ENCODE measurements around the gene C1QTNF8.
A peak's percentile ranks its signal among the peaks of the same experiment; 100 is the strongest.

Gene C1QTNF8, protein sequence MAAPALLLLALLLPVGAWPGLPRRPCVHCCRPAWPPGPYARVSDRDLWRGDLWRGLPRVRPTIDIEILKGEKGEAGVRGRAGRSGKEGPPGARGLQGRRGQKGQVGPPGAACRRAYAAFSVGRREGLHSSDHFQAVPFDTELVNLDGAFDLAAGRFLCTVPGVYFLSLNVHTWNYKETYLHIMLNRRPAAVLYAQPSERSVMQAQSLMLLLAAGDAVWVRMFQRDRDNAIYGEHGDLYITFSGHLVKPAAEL

GRCh38 chr16:1096169-1097082 lies at the start of gene C1QTNF8:
Gene C1QTNF8 (minus strand): TSS chr16:1096244. CDS start chr16:1094922, 1,322 bp downstream.
- no peak for DNase-seq (ENCODE audit: low read depth)

DNA sequence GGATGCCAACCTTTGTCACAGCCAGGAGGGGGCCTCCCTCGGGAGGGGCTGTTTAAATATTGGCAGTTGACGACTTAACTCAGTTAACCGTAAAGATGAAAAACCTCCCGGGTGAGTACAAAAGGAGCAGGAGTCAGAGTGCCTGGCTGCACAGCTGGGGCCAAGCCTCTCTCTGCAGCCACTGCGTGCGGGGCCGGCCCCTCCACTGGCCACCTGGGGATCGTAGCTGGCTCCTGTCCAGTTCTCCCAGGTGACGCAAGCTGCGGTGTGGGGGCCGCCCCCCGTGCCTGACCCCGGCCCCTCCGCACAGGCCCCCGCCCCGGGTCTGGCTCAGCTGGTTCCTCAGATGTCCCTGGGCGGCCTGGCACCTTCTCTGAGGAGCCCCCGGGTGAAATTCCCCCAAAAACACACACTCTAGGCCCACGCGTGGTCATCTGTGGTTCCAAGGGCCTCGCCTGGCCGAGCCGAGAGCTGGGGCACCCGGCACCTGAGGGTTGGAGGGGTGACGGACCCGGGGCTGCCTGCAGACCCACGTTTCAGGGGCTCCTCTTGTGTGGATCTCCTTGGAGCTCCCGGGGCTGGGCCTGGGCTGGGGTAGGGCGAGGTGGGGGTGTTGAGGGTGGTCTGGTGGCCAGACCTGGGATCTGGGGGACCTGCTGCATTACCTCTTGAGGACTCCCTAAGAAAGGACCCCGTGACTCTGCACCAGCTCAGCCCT lies 49.5 kb upstream of the C1QTNF8 start:
- DNase-seq (ENCODE audit: low read depth), result no peak

GRCh38 chr16:1144476-1145382 lies 48.7 kb upstream of the C1QTNF8 start:
- no peak for DNase-seq (ENCODE audit: low read depth)

- DNase-seq (ENCODE audit: low read depth), result no peak
Observed at GRCh38 chr16:1143761-1144450, 47.9 kb upstream of the C1QTNF8 start.

DNA sequence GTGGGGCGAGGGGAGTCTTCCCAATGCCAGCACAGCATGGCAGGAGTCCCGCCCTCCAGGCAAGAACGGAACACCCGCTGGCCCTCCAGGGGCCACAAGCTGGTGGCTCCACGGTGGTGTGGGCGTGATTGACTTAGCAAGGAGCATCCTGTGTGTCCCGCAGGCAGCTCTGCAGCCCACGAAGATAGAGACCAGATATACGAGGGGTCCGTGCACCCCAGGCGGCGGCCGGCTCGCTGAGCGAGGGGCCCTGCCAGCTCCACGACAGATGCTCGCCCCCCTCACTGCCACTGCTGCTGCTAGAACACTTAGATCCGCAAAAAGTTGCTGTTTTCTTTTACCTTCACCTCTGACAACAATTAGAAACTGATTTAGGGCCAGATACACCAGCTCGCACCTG lies 46.9 kb upstream of the C1QTNF8 start:
- no peak for DNase-seq (ENCODE audit: low read depth)

DNA sequence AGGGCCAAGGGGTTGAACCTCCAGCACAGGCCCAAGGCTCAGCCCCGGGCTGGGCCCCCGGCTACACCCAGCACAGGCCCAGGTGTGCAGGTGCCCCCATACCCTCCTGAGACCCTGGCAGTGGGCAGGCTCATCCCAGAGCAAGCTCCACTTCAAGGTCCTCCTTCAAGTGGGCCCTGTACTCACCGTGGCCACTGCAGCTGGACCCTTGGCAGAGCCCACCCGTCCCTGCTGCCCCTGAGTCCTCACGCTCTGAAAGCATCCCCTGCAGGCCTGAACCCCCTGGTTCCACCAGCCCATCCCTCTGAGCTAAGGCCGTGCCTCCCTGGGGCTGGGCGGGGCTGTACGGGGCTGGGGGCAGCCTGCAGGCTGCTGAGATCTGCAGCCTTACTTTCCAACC lies 45.7 kb upstream of the C1QTNF8 start:
- DNase-seq (ENCODE audit: low read depth), result no peak

DNA sequence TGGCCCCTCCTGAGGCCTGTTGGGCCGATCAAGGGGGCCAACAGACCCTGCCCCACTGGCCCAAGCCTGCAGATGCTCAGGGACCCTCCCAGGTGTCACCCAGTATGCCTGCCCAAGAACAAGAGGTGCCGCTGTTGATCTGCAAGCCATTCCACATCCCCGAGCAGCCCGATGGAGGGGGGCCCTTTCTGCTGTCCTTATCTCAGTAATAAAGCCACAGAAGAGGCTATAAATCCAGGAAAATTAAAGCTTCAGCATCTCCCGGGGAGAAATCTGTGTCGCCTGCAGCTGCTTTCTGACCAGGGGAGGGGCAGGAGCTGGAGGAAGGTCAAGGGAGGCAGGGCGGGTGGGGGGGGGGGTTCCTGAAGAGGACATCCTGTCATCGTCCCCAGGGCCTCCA lies 45.1 kb upstream of the C1QTNF8 start:
- DNase-seq (ENCODE audit: low read depth), result no peak

DNA sequence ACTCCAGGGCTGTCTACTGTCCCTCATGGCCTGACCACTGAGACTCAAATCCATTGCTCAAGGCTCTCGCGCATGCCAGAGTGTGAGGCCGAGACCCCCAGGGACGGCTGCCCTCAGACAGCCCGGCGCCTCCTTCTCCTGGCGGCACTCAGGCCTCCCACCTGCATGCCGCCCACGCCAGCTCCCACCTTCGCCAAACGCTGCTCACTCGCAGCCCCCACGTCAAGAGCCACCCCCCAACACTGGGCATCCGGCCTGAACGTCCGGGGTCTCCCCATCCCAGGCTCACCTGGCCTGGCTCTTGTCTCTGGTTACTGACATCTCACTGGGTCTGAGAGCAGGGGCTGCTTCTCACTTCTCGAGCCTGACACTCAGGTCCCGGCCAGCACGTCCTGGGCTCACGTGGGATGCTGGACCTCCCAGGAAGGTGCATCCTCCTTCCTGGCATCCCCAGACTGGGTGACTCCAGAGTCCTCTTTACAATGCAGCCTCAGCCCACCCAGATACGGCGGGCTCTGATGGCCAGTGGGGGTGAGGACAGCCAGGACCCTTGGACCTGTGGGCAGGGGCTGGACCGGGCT lies 44.6 kb upstream of the C1QTNF8 start:
- DNase-seq (ENCODE audit: low read depth), result no peak

DNA sequence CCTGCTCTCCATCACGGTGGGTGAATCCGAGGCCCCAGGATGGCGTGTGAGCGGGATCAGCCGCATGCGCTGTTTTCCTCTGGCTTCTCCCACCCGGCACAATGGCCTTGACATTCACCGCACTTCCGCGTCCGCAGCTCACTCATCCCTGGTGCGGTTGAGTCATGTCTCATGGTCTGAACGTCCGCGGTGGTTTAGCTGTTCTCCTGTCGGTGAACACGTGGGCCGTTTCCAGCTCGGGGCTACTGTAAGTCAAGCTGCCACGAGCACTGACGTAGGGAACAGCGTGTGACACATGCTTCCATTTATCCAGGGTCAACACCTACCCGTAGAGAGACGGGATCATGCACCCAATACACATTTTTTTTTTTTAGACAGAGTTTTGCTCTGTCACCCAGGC lies 41.6 kb upstream of the C1QTNF8 start:
- peak; percentile 80 for DNase-seq (ENCODE audit: low read depth)

DNA sequence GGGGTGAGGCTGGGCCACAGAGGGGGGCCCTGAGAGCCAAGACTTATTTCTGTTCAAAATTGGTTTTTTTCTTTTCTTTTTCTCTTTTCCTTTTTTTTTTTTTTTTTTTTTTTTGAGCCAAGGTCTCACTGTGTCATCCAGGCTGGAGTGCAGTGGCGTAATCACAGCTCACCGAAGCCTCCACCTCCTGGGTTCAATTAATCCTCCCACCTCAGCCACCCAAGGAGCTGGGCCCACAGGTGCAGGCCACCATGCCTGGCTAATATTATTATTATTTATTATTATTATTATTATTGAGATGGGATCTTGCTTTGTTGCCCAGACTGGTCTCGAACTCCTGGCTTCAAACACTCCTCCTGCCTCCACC lies 39.4 kb upstream of the C1QTNF8 start:
- DNase-seq (ENCODE audit: low read depth), result no peak

- DNase-seq (ENCODE audit: low read depth), result no peak
Observed at GRCh38 chr16:1134776-1135458, 38.9 kb upstream of the C1QTNF8 start.

DNA sequence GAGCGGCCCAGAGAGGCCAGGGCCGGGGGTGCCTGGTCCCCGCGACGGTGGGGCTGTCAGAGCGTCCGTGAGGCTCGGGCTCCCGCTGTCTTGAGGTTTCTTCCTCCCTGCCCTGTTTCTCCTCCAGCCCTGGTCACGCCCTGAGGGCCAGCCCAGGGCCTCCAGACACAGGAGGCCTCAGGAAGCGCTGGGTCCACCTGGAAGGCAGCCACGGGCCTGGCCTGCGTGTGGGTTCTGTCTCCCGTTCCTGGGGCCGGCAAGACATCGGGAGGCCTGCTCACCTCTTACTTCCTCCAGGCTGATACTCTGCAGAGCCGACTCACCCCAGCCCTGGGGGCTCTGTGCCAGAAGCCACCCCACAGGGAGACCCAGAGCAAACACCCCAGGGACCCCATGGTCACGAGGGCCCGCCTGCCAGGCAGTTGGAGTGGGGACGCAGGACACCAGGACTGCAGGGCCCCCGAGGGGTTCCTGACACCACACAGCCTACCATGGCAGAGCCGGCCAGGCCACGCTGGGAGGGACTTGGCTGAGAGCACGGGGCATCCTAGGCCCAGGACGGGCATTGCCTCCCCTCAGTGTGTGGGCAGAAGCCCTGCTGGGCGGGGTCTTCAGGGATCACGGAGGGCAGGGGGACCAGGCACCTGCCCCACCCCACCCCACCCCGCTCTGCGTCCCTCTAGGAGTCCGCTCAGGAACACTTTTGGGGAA lies 37.9 kb upstream of the C1QTNF8 start:
- no peak for DNase-seq (ENCODE audit: low read depth)

- DNase-seq (ENCODE audit: low read depth), result no peak
Observed at GRCh38 chr16:1133271-1133670, 37.2 kb upstream of the C1QTNF8 start.

- no peak for DNase-seq (ENCODE audit: low read depth)
Observed at GRCh38 chr16:1132431-1132830, 36.4 kb upstream of the C1QTNF8 start.

DNA sequence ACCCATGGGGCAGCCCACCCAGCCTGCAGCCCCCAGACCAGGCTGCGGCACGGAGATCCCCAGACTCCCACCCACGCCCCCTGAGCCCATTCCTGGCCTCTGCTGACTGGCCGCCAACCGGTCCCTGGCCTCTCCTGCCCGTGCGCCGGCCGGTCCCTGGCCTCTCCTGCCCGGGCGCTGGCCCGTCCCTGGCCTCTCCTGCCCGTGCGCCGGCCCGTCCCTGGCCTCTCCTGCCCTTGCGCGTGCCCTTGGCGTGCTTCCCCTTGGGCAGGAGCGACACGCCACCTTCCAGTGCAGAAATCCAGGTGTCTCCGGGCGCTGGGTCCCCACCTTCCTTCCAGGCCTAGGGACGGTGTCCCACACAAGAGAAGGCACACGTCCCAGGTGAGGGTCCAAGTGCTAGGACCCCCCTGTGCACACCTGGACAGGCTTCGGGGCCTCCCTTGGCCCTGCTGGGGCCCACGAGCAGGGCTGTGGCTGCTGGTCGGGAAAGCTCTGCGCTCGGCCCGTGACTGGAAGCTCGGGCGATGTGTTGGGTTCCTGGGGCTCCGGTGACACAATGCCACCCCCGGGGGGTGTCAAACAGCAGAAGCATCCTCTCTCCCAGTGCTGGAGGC lies 35.4 kb upstream of the C1QTNF8 start:
- DNase-seq (ENCODE audit: low read depth), result no peak

DNA sequence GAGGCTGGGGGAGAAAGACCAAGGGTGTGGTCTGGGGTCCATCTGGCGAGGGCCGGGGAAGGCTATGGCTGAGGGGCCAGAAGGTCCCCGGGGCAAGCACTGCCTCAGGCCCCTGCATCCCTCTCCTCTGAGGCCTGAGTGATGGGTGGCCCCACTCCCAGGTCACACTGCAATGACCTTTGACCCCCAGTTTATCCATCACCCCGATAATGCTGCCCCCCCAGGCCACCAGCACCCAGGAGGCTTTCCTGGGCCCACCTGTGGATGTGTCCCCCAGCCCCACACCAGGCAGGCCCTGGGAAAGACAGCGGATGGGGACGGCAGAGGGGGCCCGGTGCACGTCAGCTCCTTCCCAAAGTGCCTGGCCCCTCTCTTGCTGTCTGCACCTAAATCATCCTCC lies 34.3 kb upstream of the C1QTNF8 start:
- DNase-seq (ENCODE audit: low read depth), result no peak

DNA sequence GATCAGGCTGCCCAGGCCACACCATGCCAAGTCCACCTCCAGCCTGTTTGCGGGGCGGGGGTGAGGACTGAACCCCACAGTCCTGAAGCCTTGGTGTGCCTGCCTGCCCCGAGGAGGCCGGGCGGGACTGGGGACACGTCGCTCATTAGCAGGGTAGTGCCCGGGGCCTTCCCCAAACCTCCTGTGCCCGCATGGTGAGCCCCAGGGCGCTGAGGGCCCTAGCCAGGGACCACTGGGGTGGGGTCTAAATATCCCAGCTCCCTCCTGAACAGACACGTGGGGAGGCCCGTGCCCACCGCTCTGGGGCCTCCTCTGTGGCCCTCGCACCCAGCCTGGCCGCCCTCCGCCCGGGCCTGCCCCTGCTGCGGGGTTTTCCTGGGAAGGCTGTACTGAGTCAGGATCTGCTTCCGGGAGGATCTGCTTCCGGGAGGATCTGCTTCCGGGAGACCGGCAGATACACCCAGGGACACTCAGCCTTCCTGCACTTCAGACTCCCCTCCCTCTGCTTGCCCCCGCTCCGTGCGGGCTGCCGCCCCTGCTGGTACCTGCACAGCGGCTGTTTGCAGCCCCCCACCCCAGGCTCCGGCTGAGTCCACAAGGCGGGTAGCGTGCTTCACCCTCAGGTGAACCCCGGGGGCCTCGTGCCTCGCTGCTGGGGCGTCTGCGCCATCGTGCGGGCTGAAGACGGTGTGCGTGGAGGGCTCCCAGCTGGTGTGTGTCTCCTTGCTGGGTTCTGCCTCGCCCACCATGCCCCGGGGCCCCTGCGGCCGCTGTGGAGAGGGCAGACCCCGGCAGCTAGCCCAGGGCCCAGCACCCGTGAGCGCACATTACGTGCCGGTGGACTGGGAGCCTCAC lies 33.3 kb upstream of the C1QTNF8 start:
- no peak for DNase-seq (ENCODE audit: low read depth)
